Left renal cortex interstitium (tissue), 4 donors: ENCODE results near the gene CALHM3. TPM values are rescaled to one million over a fixed set of nuclear protein-coding genes. Genes with fewer than 3 reads are reported as not detected.

Experiments used
- DNase-seq, 4 donors: peaks; one replicate each; pipeline ENCODE4 v3.0.0-alpha.2; 2013; ENCODE audit warnings: low read depth in 4 of 4, low spot score in 2 of 4, missing footprints in 1 of 4
- polyA plus RNA-seq, 4 donors: library from polyadenylated mRNA; unstranded; fragments of 120-200 nt; gene quantifications; one replicate each; pipeline ENCODE4 v1.2.1, GENCODE V29; 2013; ENCODE audit not compliant: insufficient read length in 4 of 4

Gene CALHM3
- polyA plus RNA-seq, 4 donors: not detected

DNA sequence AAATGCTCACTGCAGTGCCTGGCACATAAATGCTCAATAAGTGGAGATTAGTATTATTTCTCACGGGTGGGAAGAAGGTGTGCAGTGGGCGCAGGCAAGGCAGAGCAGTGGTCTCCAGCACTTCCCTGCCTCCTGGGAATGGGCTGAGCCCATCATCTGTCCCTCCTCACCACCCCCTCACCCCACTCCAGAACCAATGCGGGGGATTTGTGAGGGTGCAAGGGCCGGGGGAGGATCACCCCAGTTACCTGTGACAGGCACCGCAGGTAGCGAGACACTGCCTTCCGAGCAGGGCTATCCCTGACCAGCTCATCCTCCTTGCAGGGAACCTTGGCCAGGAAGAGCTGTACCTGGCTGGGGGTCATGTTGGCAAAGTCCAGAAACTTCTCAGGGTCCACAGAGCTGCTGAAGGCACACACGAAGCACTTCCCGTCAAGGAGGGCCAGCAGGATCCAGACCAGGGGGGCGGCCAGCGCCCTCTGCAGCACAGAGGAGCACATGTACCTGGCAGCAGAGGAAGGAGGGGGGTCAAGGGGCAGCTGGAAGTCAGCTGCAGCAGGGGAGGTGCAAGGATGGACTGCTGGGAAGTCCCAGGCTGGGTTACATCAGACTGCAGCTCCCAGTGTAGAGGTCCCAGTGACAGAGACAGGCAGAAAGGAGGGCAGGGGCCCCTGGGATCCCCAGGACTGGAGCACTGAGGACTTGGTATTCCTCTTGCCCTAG lies 2.8 kb downstream of the CALHM3 start:
- DNase-seq: no peak

DNA sequence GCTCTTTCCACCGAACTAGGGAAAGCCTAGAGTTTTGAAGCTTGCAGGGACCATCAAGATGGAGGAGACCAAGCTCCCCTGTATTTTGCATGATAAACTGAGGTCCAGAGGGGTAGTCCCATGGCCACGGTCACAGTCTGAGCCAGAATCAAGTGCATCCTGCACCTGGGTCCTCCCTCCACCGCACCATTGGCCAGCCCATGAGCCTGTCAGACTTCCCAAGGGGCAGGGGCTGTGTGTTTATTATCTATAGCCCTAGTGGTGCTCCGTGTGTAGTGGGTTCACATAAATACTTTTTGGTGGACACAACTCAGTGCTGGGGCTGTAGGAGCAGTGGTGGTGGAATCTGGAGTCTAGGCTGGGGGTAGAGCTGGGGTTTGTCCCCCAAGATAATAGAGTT lies 3.6 kb downstream of the CALHM3 start:
- DNase-seq: no peak

DNA sequence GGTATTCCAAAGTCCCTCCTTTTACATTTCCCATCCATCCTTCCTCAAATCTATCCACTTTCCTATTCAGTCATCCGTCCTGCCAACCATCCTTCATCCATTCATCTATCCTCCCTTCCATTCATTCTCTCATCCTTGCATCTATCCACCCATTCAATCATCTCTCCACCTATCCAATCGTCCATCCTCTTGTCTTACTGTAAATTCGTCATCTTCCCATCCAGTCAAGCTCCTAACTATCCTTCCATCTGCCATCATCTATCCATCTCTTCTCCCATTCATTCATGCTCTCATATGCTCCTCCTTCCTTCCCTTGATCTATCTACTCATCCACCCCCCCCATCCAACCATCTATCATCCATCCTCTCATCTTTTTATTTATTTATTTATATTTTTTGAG lies 5.0 kb downstream of the CALHM3 start:
- no peak for DNase-seq

DNA sequence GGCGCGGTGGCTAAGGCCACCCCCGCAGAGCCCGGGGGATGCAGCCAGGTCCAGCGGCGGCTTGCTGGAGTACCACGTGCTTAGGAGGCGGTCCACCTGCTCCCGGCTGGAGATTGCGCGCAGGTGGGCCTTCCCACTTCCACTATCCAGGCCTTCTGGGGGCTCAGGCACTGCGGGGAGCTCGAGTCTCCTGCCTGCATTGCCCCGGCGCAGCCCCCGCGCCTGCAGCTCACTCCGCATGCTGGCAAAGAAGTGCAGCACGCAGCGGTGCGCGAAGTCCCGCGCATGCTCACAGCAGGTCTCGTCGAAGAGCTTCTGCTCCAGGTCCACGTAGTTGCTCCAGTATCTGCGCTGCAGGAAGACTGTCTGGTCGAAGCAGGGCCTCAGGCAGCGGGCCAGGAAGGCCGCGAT lies 5.8 kb downstream of the CALHM3 start:
- no peak for DNase-seq

DNA sequence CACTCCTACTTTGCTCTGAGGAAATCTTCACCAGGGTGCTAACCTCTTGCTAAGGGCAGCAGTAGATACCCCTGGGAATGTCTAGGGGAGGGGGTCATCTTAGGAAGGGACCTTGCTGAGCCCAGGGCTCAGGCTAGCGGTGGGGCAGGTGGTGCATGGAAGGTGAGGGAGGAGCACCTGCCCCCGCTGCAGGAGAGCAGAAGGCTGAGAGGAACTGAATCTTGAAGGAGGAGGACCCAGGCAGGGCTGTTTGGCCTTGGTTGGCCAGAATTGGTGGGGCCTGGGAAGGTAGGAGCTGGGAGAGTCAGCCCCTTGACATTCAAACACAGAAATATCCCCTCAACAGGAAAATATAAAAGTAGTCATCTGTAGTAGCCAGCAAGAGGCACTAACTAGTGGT lies 7.0 kb downstream of the CALHM3 start:
- no peak for DNase-seq

GRCh38 chr10:103470761-103471653 lies 8.0 kb downstream of the CALHM3 start:
- DNase-seq: no peak

GRCh38 chr10:103469201-103469600 lies 9.8 kb downstream of the CALHM3 start:
- DNase-seq: no peak

DNA sequence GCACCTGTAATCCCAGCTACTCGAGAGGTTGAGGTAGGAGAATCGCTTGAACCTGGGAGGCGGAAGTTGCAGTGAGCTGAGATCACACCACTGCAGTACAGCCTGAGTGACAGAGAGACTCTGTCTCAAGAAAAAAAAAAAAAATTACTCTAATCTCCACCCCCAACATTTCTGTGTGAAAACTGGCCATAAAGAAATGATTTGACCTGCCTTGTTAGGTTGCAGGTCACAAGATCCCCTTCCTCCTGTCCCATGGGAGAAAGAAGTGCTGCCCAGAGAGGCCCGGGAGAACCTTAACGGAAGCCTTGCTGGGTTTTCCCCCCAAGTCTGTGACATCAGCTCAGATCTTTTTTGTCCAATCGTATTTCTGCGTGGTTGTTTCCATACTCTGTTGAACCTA lies 11.6 kb downstream of the CALHM3 start:
- DNase-seq: no peak

DNA sequence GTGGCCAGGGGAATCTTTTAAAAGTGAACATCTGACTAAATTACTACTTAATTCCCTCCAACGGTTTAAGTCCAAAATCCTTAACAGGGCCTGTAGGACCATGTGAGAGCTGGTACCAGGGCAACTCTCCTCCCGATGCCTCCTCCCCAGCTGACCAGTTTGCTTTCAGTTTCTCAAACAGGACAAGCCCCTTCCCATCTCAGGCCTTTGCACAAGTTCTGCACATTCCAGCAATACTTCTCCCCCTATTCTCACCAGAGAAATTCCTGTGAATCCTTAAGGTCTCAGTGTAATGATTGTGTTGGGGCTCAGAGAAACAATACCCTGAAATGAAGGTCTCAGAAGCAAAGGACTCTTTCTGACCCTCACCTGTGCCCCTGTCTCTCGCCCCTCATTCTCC lies 12.3 kb downstream of the CALHM3 start:
- no peak for DNase-seq

GRCh38 chr10:103465411-103466179 lies 13.4 kb downstream of the CALHM3 start:
- no peak for DNase-seq

GRCh38 chr10:103463499-103463898 lies 15.5 kb downstream of the CALHM3 start:
- DNase-seq: no peak

GRCh38 chr10:103459615-103460014 lies 19.4 kb downstream of the CALHM3 start:
- DNase-seq: no peak

- no peak for DNase-seq
Measured at GRCh38 chr10:103458720-103459119, 20.3 kb downstream of the CALHM3 start, which contains the start of gene CALHM1. Gene CALHM1 (minus strand): TSS chr10:103458900. CDS start chr10:103458751, 149 bp downstream.

DNA sequence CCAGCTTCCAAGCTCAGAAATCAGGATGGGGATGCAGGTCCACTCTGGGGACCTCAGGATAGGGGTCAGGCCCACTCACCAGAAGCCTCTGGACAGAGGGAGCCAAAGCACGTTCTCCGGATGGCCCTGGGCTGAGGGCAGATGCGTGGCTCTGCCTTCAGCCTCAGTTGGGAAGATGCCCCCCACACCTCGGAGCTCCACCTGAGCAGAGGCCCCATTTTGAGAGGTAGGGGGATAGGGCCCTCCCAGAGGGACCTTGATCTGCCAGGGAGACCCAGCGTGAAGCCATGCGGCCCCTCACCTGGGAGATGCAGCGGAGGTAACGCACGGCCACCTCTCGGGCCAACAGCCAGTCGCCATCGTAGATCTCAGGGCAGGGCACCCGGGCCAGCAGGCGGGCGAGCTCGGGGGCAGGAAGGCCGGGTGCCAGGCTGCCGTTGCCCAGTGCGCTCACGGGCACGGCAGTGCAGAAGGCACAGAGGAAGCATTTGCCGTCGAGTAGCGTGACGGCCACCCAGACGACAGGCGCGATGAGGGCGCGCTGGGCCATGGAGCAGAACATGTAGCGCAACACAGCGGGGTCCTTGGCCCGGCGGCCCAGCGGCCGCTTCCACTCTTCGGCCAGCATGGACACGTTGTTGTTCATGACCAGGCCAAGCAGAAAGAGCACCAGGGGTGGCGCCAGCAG lies 21.0 kb downstream of the CALHM3 start:
- no peak for DNase-seq

GRCh38 chr10:103457176-103457712 lies 21.8 kb downstream of the CALHM3 start:
- DNase-seq: no peak

DNA sequence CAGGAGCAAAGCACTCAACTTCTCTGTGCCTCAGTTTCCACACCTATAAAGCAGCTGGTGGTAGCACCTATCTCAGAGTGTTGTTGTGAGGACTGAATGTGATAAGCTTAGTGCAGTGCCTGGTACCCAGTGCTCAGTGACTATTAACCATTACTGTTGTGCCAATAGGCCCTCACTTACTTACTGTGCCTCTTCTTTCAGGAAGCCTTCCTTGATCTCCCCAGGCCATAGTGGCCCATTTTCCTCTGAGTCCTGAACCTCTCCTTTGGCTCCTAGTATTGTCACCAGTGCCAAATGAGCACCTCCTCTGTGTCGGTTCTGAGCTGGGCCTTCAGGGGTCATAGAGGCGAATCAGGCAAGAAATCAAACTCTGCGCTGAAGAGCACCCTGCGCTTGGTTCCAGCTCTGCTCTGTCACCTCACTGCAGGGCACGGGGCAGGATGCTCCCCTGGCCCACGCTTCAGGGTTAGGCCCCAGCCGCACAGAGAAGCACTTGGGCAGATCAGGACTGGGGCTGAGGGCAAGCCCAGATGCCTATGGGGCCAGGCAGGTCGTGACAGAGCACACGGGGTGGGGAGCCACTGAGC lies 22.9 kb downstream of the CALHM3 start:
- DNase-seq: no peak

DNA sequence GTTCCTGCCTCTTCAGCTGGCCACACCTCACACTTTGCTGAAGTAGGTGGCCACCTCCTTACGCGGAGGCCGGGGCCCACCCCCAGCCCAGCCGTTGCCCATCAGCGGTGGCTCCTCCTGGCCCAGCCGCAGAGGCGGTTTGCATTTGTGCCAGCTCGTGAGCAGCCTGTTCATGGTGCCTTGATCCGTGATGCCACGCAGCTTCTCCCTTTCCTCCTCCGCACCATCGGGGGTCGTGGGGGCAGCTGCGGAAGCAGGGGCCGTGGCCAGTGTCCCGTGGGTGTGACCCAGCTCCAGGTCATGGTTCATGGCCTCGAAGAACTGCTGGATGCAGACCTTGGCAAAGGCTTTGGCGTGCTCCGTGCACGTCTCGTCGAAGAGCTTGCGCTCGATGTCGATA lies 23.8 kb downstream of the CALHM3 start:
- DNase-seq: no peak

GRCh38 chr10:103454026-103454425 lies 25.0 kb downstream of the CALHM3 start:
- no peak for DNase-seq

DNA sequence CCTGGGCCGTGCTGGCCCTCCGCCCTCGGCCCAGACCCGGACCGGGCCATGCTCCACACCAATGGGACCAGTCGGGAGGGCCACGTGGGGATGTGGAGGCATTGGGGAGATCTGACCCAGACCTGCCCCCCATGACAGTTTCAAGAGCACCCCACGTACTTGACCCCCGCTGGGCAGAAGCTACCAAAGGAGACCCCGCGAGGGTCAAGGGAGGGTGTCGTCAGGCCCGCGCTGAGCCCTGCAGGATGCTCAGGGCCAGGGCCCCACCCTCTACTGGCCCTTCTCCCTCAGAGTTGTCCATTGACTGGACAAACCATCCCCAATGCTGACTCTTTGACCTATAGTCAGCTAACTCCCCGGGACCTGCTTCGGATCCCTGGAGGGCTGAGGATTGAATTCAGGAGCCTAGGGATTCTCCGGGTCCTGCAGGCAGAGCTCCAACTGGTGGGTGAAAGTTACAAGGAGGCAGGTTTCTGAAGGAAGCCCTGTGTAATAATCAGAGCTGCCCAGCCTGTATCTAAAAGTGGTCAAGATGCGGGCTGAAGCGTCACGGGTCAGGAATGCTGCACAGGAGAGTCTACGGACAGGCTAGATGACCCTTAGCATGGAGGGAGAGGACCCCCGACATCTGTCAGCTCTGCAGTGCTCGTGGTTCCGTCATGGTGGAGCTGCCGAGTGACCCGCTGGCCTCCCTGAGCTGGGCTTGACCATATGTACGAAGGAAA lies 26.4 kb downstream of the CALHM3 start:
- no peak for DNase-seq
